HG03060 (cell line): ENCODE measurements around the gene ZNF512B.

ENCODE experiments used
- ATAC-seq: cut with Tn5 transposase; IDR thresholded peaks from one replicate; pipeline ENCODE4 v1.9.1; 2021; ENCODE audit warnings: low read depth, moderate number of reproducible peaks; ENCODE audit not compliant: unreplicated experiment

ZNF512B gene

DNA sequence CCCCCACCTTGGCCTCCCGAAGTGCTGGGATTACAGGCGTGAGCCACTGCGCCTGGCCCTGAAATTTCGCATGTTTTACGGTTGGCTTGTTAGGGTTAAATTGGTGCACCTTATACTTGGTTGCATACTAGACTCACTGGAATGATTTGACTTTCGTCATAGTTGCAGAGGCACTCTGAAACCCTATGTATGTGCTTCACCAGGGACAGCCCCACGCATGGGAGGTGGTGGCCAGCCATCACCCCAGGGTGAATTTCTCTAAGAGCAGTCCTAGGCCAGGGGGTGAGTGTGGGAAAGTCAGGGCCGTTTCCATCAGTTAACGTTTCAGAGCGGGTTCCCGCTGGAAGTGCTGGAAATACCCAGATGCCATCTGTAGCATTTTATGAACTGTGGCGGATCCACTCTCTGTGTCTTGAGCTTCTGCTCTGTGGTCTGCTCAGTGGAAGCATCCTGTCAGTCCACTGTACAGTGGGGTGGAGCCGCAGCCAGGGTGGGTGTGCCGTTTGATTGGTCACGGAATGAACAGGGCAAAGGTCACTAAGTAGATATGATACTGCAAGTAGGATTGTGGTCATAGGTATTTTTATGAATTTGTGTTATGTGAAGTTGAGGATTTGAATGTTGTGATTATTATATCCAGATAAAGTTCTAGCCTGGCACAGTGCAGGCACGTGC lies 61.6 kb downstream of the ZNF512B start:
- no peak for ATAC-seq
